CD14-positive monocyte (primary cell): ENCODE results near the gene RC3H1. TPM values are rescaled to one million over a fixed set of nuclear protein-coding genes. Genes with fewer than 3 reads are reported as not detected.
"Not testable (repeated sequence)": the region's sequence is repeated elsewhere in the genome, so short reads cannot be mapped to it uniquely, and the experiment has no call there.

Source experiments
- DNase-seq, 3 donors: peaks; one replicate each; pipeline ENCODE4 v3.0.0-alpha.2; 2011 to 2022
- H2AFZ ChIP-seq: 2 replicates; pipeline ENCODE4 v1.6.0; 2012; ENCODE audit warnings: mild to moderate bottlenecking, low read depth, low read length, inconsistent platforms; ENCODE audit not compliant: insufficient read depth, poor library complexity, severe bottlenecking
- H3K27ac ChIP-seq, 2 donors: 1 replicate in 1 of 2; 2 replicates in 1 of 2; pipeline ENCODE4 v1.5.1; 2012 to 2013; ENCODE audit warnings: low read length in 2 of 2, control low read depth in 1 of 2, inconsistent platforms in 1 of 2, low read depth in 1 of 2, mild to moderate bottlenecking in 1 of 2
- H3K27me3 ChIP-seq, 2 donors: one replicate each; pipeline versions ENCODE4 v1.6.0 to v1.6.1; 2011 to 2013; ENCODE audit warnings: low read length in 2 of 2; ENCODE audit not compliant: control insufficient read depth in 2 of 2, insufficient read depth in 2 of 2
- H3K36me3 ChIP-seq, 2 donors: replicated peaks in 1 of 2; 1 replicate in 1 of 2; 2 replicates in 1 of 2; pipeline versions ENCODE4 v1.5.1 to v1.6.1; 2012 to 2013; ENCODE audit warnings: low read length in 2 of 2, control low read depth in 1 of 2, inconsistent platforms in 1 of 2, mild to moderate bottlenecking in 1 of 2; ENCODE audit not compliant: insufficient read depth in 2 of 2, control insufficient read depth in 1 of 2
- H3K4me1 ChIP-seq, 2 donors: 1 replicate in 1 of 2; 2 replicates in 1 of 2; pipeline versions ENCODE4 v1.5.1 to v1.6.1; 2012 to 2013; ENCODE audit warnings: low read length in 2 of 2, control low read depth in 1 of 2, inconsistent platforms in 1 of 2, mild to moderate bottlenecking in 1 of 2, moderate library complexity in 1 of 2; ENCODE audit not compliant: insufficient read depth in 2 of 2, control insufficient read depth in 1 of 2
- H3K4me2 ChIP-seq: replicated peaks from 2 replicates; pipeline ENCODE3; 2012; ENCODE audit warnings: low read length, moderate library complexity, mild to moderate bottlenecking; ENCODE audit not compliant: poor library complexity, severe bottlenecking; ENCODE audit errors: extremely low read depth
- H3K4me3 ChIP-seq, 3 experiments: fragments of 200-600 bp in 1 of 3; sonication (generic) in 1 of 3; replicated peaks in 1 of 3; 1 replicate in 2 of 3; 2 replicates in 1 of 3; pipeline ENCODE4 v1.5.1; 2011 to 2013; ENCODE audit warnings: low read length in 3 of 3, mild to moderate bottlenecking in 3 of 3, control low read depth in 2 of 3, low read depth in 2 of 3, inconsistent platforms in 1 of 3, moderate library complexity in 1 of 3
- H3K79me2 ChIP-seq: 2 replicates; pipeline ENCODE4 v1.6.0; 2012; ENCODE audit warnings: mild to moderate bottlenecking, control low read depth, inconsistent platforms, low read length, moderate library complexity; ENCODE audit not compliant: insufficient read depth
- H3K9ac ChIP-seq: 2 replicates; pipeline ENCODE4 v1.6.0; 2017; ENCODE audit warnings: low read length, mild to moderate bottlenecking; ENCODE audit not compliant: insufficient read depth, poor library complexity, severe bottlenecking
- H3K9me3 ChIP-seq, 2 donors: replicated peaks in 1 of 2; 1 replicate in 1 of 2; 2 replicates in 1 of 2; pipeline versions ENCODE4 v1.5.1 to v1.6.1; 2012 to 2013; ENCODE audit warnings: low read length in 2 of 2, control low read depth in 1 of 2; ENCODE audit not compliant: control insufficient read depth in 1 of 2, insufficient read depth in 1 of 2
- H4K20me1 ChIP-seq: 2 replicates; pipeline ENCODE4 v1.6.0; 2012; ENCODE audit warnings: mild to moderate bottlenecking, low read length, control low read depth, moderate library complexity; ENCODE audit not compliant: insufficient read depth
- H3K27ac Mint-ChIP-seq, 7 donors: one replicate each; pipeline ENCODE4 v1.8.0; 2020; ENCODE audit warnings: mild to moderate bottlenecking in 7 of 7, mixed read lengths in 7 of 7, moderate library complexity in 6 of 7, inconsistent platforms in 2 of 7
- H3K27me3 Mint-ChIP-seq, 3 donors: one replicate each; pipeline ENCODE4 v1.8.0; 2021 to 2022; ENCODE audit warnings: low read depth in 3 of 3, mild to moderate bottlenecking in 3 of 3, mixed read lengths in 3 of 3, moderate library complexity in 3 of 3, inconsistent platforms in 1 of 3
- H3K36me3 Mint-ChIP-seq, 2 donors: one replicate each; pipeline ENCODE4 v1.8.0; 2020; ENCODE audit warnings: mixed read lengths in 2 of 2, inconsistent platforms in 1 of 2, mild to moderate bottlenecking in 1 of 2
- H3K4me1 Mint-ChIP-seq: one replicate; pipeline ENCODE4 v1.8.0; 2020; ENCODE audit warnings: mild to moderate bottlenecking, mixed read lengths
- H3K4me3 Mint-ChIP-seq, 2 donors: one replicate each; pipeline ENCODE4 v1.8.0; 2020; ENCODE audit warnings: mild to moderate bottlenecking in 2 of 2, mixed read lengths in 2 of 2, moderate library complexity in 1 of 2
- H3K9me3 Mint-ChIP-seq, 7 donors: one replicate each; pipeline ENCODE4 v1.8.0; 2020 to 2022; ENCODE audit warnings: mixed read lengths in 7 of 7, mild to moderate bottlenecking in 6 of 7, moderate library complexity in 6 of 7, inconsistent platforms in 2 of 7
- CTCF ChIP-seq: fragments of 200-600 bp; IDR thresholded peaks from one replicate; pipeline ENCODE4 v1.8.0; 2022; ENCODE audit warnings: antibody characterized with exemption, mild to moderate bottlenecking
- WGBS: methylation state at CpG from one replicate; pipeline ENCODE4 v1.1.5; 2013; ENCODE audit warnings: missing lambda C conversion rate; ENCODE audit not compliant: insufficient coverage; 5-methylcytosine and 5-hydroxymethylcytosine counted together
- intact Hi-C, 2 donors: fragments of 100-400 bp; cut with micrococcal nuclease; formaldehyde crosslinking; loops; one replicate each; pipeline versions ENCODE4 v1.15.0 to v1.15.1; 2023
- polyA plus RNA-seq, 3 donors: library from polyadenylated mRNA; depleted of rRNA in 1 of 3; unstranded in 2 of 3; stranded (reverse) in 1 of 3; fragments of 300-500 nt in 2 of 3; fragments of >200 nt in 1 of 3; fragmentation: Illumina TruSeq in 2 of 3; gene quantifications; 1 replicate in 2 of 3; 2 replicates in 1 of 3; pipeline ENCODE4 v1.2.3, GENCODE V29; 2012 to 2021

RC3H1 gene
- polyA plus RNA-seq, 3 donors: 3.8 to 17.3 (median 7.8) TPM

DNA sequence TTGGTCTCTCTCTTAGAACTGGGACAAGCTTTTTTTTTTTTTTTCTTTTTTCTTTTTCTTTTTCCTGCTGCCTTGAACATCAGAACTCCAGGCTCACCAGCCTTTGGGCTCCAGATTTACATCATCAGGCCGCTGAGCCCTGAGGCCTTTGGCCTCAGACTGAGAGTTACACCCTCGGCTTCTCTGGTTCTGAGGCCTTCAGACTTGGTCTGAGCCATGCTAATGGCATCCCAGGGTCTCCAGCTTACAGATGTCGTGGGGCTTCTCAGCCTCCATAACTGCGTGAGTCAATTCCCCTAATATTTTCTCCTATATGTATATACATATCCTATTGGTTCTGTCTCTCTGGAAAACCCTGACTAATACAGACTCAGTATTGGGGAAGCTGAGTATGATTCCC lies 36.5 kb upstream of the RC3H1 start:
- Mint-ChIP-seq H3K9me3 (peaks cover 0 to 10% (median 7%) of the 10 kb centered on the region in 7 donors), H3K36me3 (no peaks in the 10 kb centered on the region), H3K27me3 (peaks cover 0 to 2% (median 0%) of the 10 kb centered on the region in 3 donors), H3K27ac (no peak overlapping the region), H3K4me3 (no peak overlapping the region), H3K4me1 (no peaks in the 10 kb centered on the region)
- no peaks in the 10 kb centered on the region for H3K4me1 ChIP-seq
- H2AFZ ChIP-seq: no peak overlapping the region
- no peaks in the 10 kb centered on the region for H3K27me3 ChIP-seq
- no peak overlapping the region for H3K4me3 ChIP-seq
- H3K36me3 ChIP-seq: no peaks in the 10 kb centered on the region
- no peak overlapping the region for H3K4me2 ChIP-seq
- no peaks in the 10 kb centered on the region for H4K20me1 ChIP-seq
- H3K27ac ChIP-seq: no peak overlapping the region
- no peak for TF ChIP-seq CTCF
- no peak for DNase-seq
- H3K79me2 ChIP-seq: no peaks in the 10 kb centered on the region
- 96% methylated on average over 2 of the region's 4 CpGs for WGBS
- peaks cover 0 to 6% of the 10 kb centered on the region in 2 donors for H3K9me3 ChIP-seq
- intact Hi-C loops: no loop called here
- H3K9ac ChIP-seq: no peak overlapping the region

DNA sequence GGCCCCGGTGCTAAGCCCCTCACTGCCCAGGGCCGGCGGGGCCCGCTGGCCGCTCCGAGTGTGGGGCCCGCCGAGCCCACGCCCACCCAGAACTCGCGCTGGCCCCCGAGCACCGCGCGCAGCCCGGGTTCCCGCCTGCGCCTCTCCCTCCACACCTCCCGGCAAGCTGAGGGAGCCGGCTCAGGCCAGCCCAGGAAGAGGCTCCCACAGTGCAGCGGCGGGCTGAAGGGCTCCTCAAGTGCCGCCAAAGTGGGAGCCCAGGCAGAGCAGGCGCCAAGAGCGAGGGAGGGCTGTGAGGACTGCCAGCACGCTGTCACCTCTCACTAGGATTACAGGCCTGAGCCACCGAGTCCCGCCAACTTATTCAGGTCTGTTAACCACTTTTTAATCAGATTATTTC lies 34.5 kb upstream of the RC3H1 start:
- H3K4me1 Mint-ChIP-seq, H3K27ac ChIP-seq, H3K9me3 ChIP-seq, H3K27me3 ChIP-seq, H3K4me3 Mint-ChIP-seq, H3K36me3 Mint-ChIP-seq, H3K9me3 Mint-ChIP-seq, H3K4me2 ChIP-seq, H3K9ac ChIP-seq, H3K27ac Mint-ChIP-seq, H4K20me1 ChIP-seq, H3K79me2 ChIP-seq, H2AFZ ChIP-seq, DNase-seq, H3K27me3 Mint-ChIP-seq, H3K4me1 ChIP-seq, intact Hi-C loops, H3K4me3 ChIP-seq, H3K36me3 ChIP-seq: not testable (repeated sequence)
- WGBS: 98% methylated on average over 24 of the region's 28 CpGs

- H3K79me2 ChIP-seq, H3K9me3 Mint-ChIP-seq, DNase-seq, H2AFZ ChIP-seq, H3K4me1 Mint-ChIP-seq, H3K36me3 ChIP-seq, H3K4me3 Mint-ChIP-seq, H3K36me3 Mint-ChIP-seq, H3K4me3 ChIP-seq, H3K9ac ChIP-seq, H3K27me3 ChIP-seq, H3K27ac ChIP-seq, H3K27me3 Mint-ChIP-seq, H3K4me1 ChIP-seq, H3K9me3 ChIP-seq, H4K20me1 ChIP-seq, intact Hi-C loops, H3K4me2 ChIP-seq: not testable (repeated sequence)
- 96% methylated on average over 3 of the region's 5 CpGs for WGBS
- H3K27ac Mint-ChIP-seq: peak overlapping the region in 2 of 7 donors; percentile 54 to 55
These were observed 33.6 kb upstream of the RC3H1 start for GRCh38 chr1:174055797-174056196.
